B cell (primary cell): ENCODE measurements around the gene ROBO2. TPM values are rescaled to one million over a fixed set of nuclear protein-coding genes. Genes with fewer than 3 reads are reported as not detected.

Source experiments
- ATAC-seq: fragments of 200-7000 bp; cut with Tn5 transposase; one replicate; pipeline ENCODE4 v1.10.0; 2021; ENCODE audit warnings: low read depth, mild to moderate bottlenecking, moderate number of reproducible peaks, moderate library complexity
- CTCF ChIA-PET: fragments of 350-600 bp; sonication (Branson Sonifier 250); formaldehyde crosslinking; loops from one replicate; lab custom pipeline; 2021; ENCODE audit warnings: antibody characterized with exemption, inconsistent platforms; lab: Charles Lee
- POLR2A ChIA-PET: fragments of 350-600 bp; sonication (Branson Sonifier 250); formaldehyde crosslinking; loops from one replicate; lab custom pipeline; 2021; ENCODE audit warnings: antibody characterized with exemption; lab: Charles Lee
- DNase-seq: peaks from one replicate; pipeline ENCODE4 v3.0.0; 2013
- H2AFZ ChIP-seq: 2 replicates; pipeline ENCODE4 v1.6.1; 2012; ENCODE audit warnings: mild to moderate bottlenecking, low read depth, low read length; ENCODE audit not compliant: insufficient read depth, poor library complexity, severe bottlenecking
- H3K27ac ChIP-seq, 2 donors: 1 replicate in 1 of 2; 2 replicates in 1 of 2; pipeline ENCODE4 v1.5.1; 2012 to 2013; ENCODE audit warnings: low read length in 2 of 2, mild to moderate bottlenecking in 2 of 2, moderate library complexity in 1 of 2
- H3K27me3 ChIP-seq, 4 experiments: fragments of 200-600 bp in 1 of 4; sonication (generic) in 1 of 4; replicated peaks in 1 of 4; 1 replicate in 2 of 4; 2 replicates in 2 of 4; pipeline versions ENCODE4 v1.6.1 to v1.7.0; 2013 to 2016; ENCODE audit warnings: low read length in 3 of 4, mild to moderate bottlenecking in 2 of 4, mixed read lengths in 1 of 4, moderate library complexity in 1 of 4; ENCODE audit not compliant: insufficient read depth in 4 of 4, control insufficient read depth in 3 of 4; ENCODE audit errors: control extremely low read depth in 1 of 4
- H3K36me3 ChIP-seq, 2 experiments: replicated peaks in 1 of 2; 1 replicate in 1 of 2; 2 replicates in 1 of 2; pipeline versions ENCODE4 v1.6.1 to v1.7.1; 2013; ENCODE audit warnings: low read length in 1 of 2; ENCODE audit not compliant: insufficient read depth in 2 of 2, control insufficient read depth in 1 of 2; ENCODE audit errors: control extremely low read depth in 1 of 2, extremely low read depth in 1 of 2
- H3K4me1 ChIP-seq, 2 donors: fragments of 200-600 bp in 1 of 2; sonication (generic) in 1 of 2; 1 replicate in 1 of 2; 2 replicates in 1 of 2; pipeline versions ENCODE4 v1.5.1 to v1.6.1; 2013 to 2017; ENCODE audit warnings: low read length in 2 of 2; ENCODE audit not compliant: control insufficient read depth in 2 of 2, insufficient read depth in 2 of 2
- H3K4me2 ChIP-seq: replicated peaks from 2 replicates; pipeline ENCODE3; 2012; ENCODE audit warnings: mild to moderate bottlenecking, low read depth, low read length; ENCODE audit not compliant: poor library complexity, severe bottlenecking
- H3K4me3 ChIP-seq, 5 experiments: fragments of 200-600 bp in 1 of 5; sonication (generic) in 1 of 5; 1 replicate in 3 of 5; 2 replicates in 2 of 5; pipeline versions ENCODE4 v1.5.1 to v1.7.0; 2011 to 2016; ENCODE audit warnings: low read length in 4 of 5, mild to moderate bottlenecking in 4 of 5, low read depth in 2 of 5, control low read depth in 1 of 5, moderate library complexity in 1 of 5; ENCODE audit not compliant: insufficient read depth in 1 of 5; ENCODE audit errors: control extremely low read depth in 1 of 5, extremely low read depth in 1 of 5
- H3K79me2 ChIP-seq: fragments of 200-600 bp; sonication (generic); one replicate; pipeline ENCODE4 v1.6.0; 2016; ENCODE audit warnings: low read length; ENCODE audit not compliant: control insufficient read depth, insufficient read depth
- H3K9ac ChIP-seq: fragments of 200-600 bp; sonication (generic); 2 replicates; pipeline ENCODE4 v1.6.1; 2017; ENCODE audit warnings: mild to moderate bottlenecking, low read length, moderate library complexity
- H3K9me3 ChIP-seq, 3 donors: one replicate each; pipeline versions ENCODE4 v1.6.1 to v1.7.1; 2013; ENCODE audit warnings: low read length in 2 of 3; ENCODE audit not compliant: control insufficient read depth in 2 of 3, insufficient read depth in 1 of 3; ENCODE audit errors: control extremely low read depth in 1 of 3
- H4K20me1 ChIP-seq: 2 replicates; pipeline ENCODE4 v1.6.0; 2012; ENCODE audit warnings: mild to moderate bottlenecking, low read length; ENCODE audit not compliant: insufficient read depth, control insufficient read depth, poor library complexity, severe bottlenecking
- H3K27ac Mint-ChIP-seq: one replicate; pipeline ENCODE4 v1.8.0; 2021; ENCODE audit warnings: mixed read lengths
- H3K27me3 Mint-ChIP-seq: one replicate; pipeline ENCODE4 v1.8.0; 2021; ENCODE audit warnings: mixed read lengths
- H3K4me1 Mint-ChIP-seq: one replicate; pipeline ENCODE4 v1.8.0; 2021; ENCODE audit warnings: mixed read lengths
- H3K4me3 Mint-ChIP-seq: one replicate; pipeline ENCODE4 v1.8.0; 2021; ENCODE audit warnings: mixed read lengths
- H3K9me3 Mint-ChIP-seq: one replicate; pipeline ENCODE4 v1.8.0; 2022; ENCODE audit warnings: mixed read lengths; ENCODE audit not compliant: insufficient read depth
- CTCF ChIP-seq: fragments of 200-600 bp; IDR thresholded peaks from one replicate; pipeline ENCODE4 v1.8.0; 2022; ENCODE audit warnings: antibody characterized with exemption, mild to moderate bottlenecking
- EZH2 ChIP-seq: IDR thresholded peaks from 2 replicates; pipeline ENCODE4 v1.6.1; 2012; ENCODE audit warnings: borderline replicate concordance, low read depth, mild to moderate bottlenecking, moderate library complexity, low read length; ENCODE audit not compliant: insufficient read depth, poor library complexity, severe bottlenecking
- WGBS: methylation state at CpG from one replicate; pipeline ENCODE4 v1.1.5; 2013; ENCODE audit warnings: missing lambda C conversion rate; ENCODE audit not compliant: insufficient coverage; 5-methylcytosine and 5-hydroxymethylcytosine counted together
- intact Hi-C: fragments of 100-400 bp; cut with micrococcal nuclease; formaldehyde crosslinking; loops from one replicate; pipeline ENCODE4 v1.10.0; 2022
- polyA plus RNA-seq: library from polyadenylated mRNA; depleted of rRNA; stranded (reverse); fragments of >200 nt; gene quantifications from 2 replicates; pipeline ENCODE4 v1.2.3, GENCODE V29; 2012
- total RNA-seq, 2 donors: library from RNA; stranded (reverse); fragments of 120-200 nt in 1 of 2; gene quantifications; 1 replicate in 1 of 2; 2 replicates in 1 of 2; pipeline versions ENCODE4 v1.2.3 to v1.2.4, GENCODE V29; 2013 to 2022

Gene ROBO2
- total and polyA plus RNA-seq, 2 donors (not counting 1 experiment from before 2014, with no cell fraction given), result not detected

- H3K4me2 ChIP-seq, result no peak overlapping the region
- no peaks in the 10 kb centered on the region for H3K9me3 ChIP-seq
- no CpG with 5 or more reads among the region's 1 CpG for WGBS
- H3K4me1 ChIP-seq, result no peaks in the 10 kb centered on the region
- no peaks in the 10 kb centered on the region for H4K20me1 ChIP-seq
- H3K4me3 ChIP-seq, result no peak overlapping the region
- no peaks in the 10 kb centered on the region for H3K79me2 ChIP-seq
- H3K4me1 Mint-ChIP-seq, result no peaks in the 10 kb centered on the region
- POLR2A ChIA-PET, result no interaction called here
- no peaks in the 10 kb centered on the region for H3K27me3 ChIP-seq
- TF ChIP-seq EZH2, result no peak
- TF ChIP-seq CTCF, result no peak
- H3K9me3 Mint-ChIP-seq, result peaks cover 4% of the 10 kb centered on the region
- H3K27me3 Mint-ChIP-seq, result no peaks in the 10 kb centered on the region
- no peak overlapping the region for H3K4me3 Mint-ChIP-seq
- H3K27ac Mint-ChIP-seq, result no peak overlapping the region
- CTCF ChIA-PET, result no interaction called here
- intact Hi-C loops, result no loop called here
- no peaks in the 10 kb centered on the region for H3K36me3 ChIP-seq
- ATAC-seq (no peak), DNase-seq (no peak)
- H3K9ac ChIP-seq, result no peak overlapping the region
- no peak overlapping the region for H2AFZ ChIP-seq
- H3K27ac ChIP-seq, result no peak overlapping the region
Observed at GRCh38 chr3:77605865-77606264, 566.0 kb downstream of the ROBO2 start.

DNA sequence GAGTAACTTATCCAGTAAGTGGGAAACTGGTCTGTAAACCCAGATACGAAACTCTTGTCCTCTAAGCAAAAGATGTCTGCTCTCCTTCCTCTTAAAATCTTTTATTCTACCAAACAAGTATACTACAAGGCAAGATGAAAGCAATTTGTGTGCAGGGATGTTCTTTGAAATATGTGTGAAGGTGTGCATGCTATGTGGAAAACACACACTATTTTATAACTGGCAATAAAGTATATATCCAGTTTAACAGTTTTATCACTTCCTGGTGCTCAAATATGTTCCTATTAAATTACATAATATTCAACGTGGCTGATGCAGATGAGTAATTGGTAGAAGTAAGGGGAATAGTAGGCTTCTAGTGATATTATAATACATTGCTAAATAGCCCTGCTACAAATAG lies 566.5 kb downstream of the ROBO2 start:
- Histone ChIP-seq H2AFZ (no peak overlapping the region), H4K20me1 (no peaks in the 10 kb centered on the region), H3K4me1 (no peaks in the 10 kb centered on the region), H3K27ac (no peak overlapping the region), H3K9me3 (no peaks in the 10 kb centered on the region), H3K79me2 (no peaks in the 10 kb centered on the region), H3K4me2 (no peak overlapping the region), H3K9ac (no peak overlapping the region), H3K36me3 (no peaks in the 10 kb centered on the region), H3K4me3 (no peak overlapping the region), H3K27me3 (no peaks in the 10 kb centered on the region)
- no peak for ATAC-seq
- Mint-ChIP-seq H3K27me3 (no peaks in the 10 kb centered on the region), H3K4me1 (no peaks in the 10 kb centered on the region), H3K27ac (no peak overlapping the region), H3K4me3 (no peak overlapping the region), H3K9me3 (peaks cover 4% of the 10 kb centered on the region)
- intact Hi-C loops, result no loop called here
- POLR2A ChIA-PET, result no interaction called here
- CTCF ChIA-PET, result no interaction called here
- WGBS, result no CpG with 5 or more reads among the region's 2 CpGs
- DNase-seq, result no peak
- TF ChIP-seq CTCF, result no peak
- TF ChIP-seq EZH2, result no peak
